Measurements from ENCODE around the gene VMP1. TPM values are rescaled to one million over a fixed set of nuclear protein-coding genes. Genes with fewer than 3 reads are reported as not detected.

VMP1 gene
- total and polyA plus RNA-seq, 4 donors: 46.4 to 118 (median 71.6) TPM

GRCh38 chr17:59688008-59688407 lies 19.4 kb upstream of the VMP1 start:
- H3K4me3 ChIP-seq (ENCODE audit: low read depth in 1 of 3, low read length in 3 of 3): no peak overlapping the region
- no peak for DNase-seq (ENCODE audit: low spot score)
- H3K4me1 ChIP-seq (ENCODE audit: control insufficient read depth in 4 of 4, insufficient read depth in 4 of 4, low read length in 3 of 4): no peaks in the 10 kb centered on the region
- TF ChIP-seq JUND (IDR thresholded peaks at IDR 0.05): no peak
- TF ChIP-seq HNF4A (conservative IDR thresholded peaks at IDR 0.05): no peak
- no peak for TF ChIP-seq FOXA2 (IDR thresholded peaks at IDR 0.05)
- no peak for TF ChIP-seq MAX (IDR thresholded peaks at IDR 0.05)
- TF ChIP-seq CTCF (IDR thresholded peaks at IDR 0.05; ENCODE audit: low read depth, low read length, missing input control): no peak
- no peak for TF ChIP-seq RXRA (IDR thresholded peaks at IDR 0.05)
- TF ChIP-seq TAF1 (conservative IDR thresholded peaks at IDR 0.05): no peak
- no peak for TF ChIP-seq FOXA1 (IDR thresholded peaks at IDR 0.05)
- no peak for TF ChIP-seq GABPA (IDR thresholded peaks at IDR 0.05 in 1 of 2, conservative IDR thresholded peaks at IDR 0.05 in 1 of 2)
- no peak for TF ChIP-seq REST (IDR thresholded peaks at IDR 0.05)
- TF ChIP-seq SP1 (IDR thresholded peaks at IDR 0.05): no peak
- no peaks in the 10 kb centered on the region for H3K9me3 ChIP-seq (ENCODE audit: control insufficient read depth in 4 of 4, low read length in 3 of 4)
- WGBS: 97% methylated on average over 1 of the region's 1 CpG
- no peak overlapping the region for H3K27ac ChIP-seq (ENCODE audit: low read depth in 1 of 2, low read length in 2 of 2)
- H3K27me3 ChIP-seq (ENCODE audit: control insufficient read depth in 4 of 4, insufficient read depth in 4 of 4, low read length in 3 of 4): no peaks in the 10 kb centered on the region
- peaks cover 20 to 78% (median 69%) of the 10 kb centered on the region in 4 donors for H3K36me3 ChIP-seq (ENCODE audit: control insufficient read depth in 4 of 4, insufficient read depth in 3 of 4, low read depth in 1 of 4, low read length in 3 of 4)
- H3K9ac ChIP-seq (ENCODE audit: low read depth in 1 of 2, low read length in 2 of 2): no peak overlapping the region

- H3K9me3 ChIP-seq (ENCODE audit: control insufficient read depth in 4 of 4, low read length in 3 of 4): no peaks in the 10 kb centered on the region
- DNase-seq (ENCODE audit: low spot score): no peak
- H3K4me3 ChIP-seq (ENCODE audit: low read depth in 1 of 3, low read length in 3 of 3): no peak overlapping the region
- H3K36me3 ChIP-seq (ENCODE audit: control insufficient read depth in 4 of 4, insufficient read depth in 3 of 4, low read depth in 1 of 4, low read length in 3 of 4): peaks cover 17 to 77% (median 67%) of the 10 kb centered on the region in 4 donors
- 97% methylated on average over 2 of the region's 2 CpGs for WGBS
- no peak overlapping the region for H3K27ac ChIP-seq (ENCODE audit: low read depth in 1 of 2, low read length in 2 of 2)
- H3K27me3 ChIP-seq (ENCODE audit: control insufficient read depth in 4 of 4, insufficient read depth in 4 of 4, low read length in 3 of 4): no peaks in the 10 kb centered on the region
- no peak overlapping the region for H3K9ac ChIP-seq (ENCODE audit: low read depth in 1 of 2, low read length in 2 of 2)
- TF ChIP-seq GABPA (IDR thresholded peaks at IDR 0.05 in 1 of 2, conservative IDR thresholded peaks at IDR 0.05 in 1 of 2): no peak
- TF ChIP-seq MAX (IDR thresholded peaks at IDR 0.05): no peak
- TF ChIP-seq NR2F2 (IDR thresholded peaks at IDR 0.05): no peak
- TF ChIP-seq REST (IDR thresholded peaks at IDR 0.05): no peak
- H3K4me1 ChIP-seq (ENCODE audit: control insufficient read depth in 4 of 4, insufficient read depth in 4 of 4, low read length in 3 of 4): no peaks in the 10 kb centered on the region
Measured at GRCh38 chr17:59688496-59688895, 19.0 kb upstream of the VMP1 start.

All from liver (tissue), 9 donors.